Ishikawa (cell line): Measurements from ENCODE around the gene CERCAM.

Experiments
- CEBPB ChIP-seq: IDR thresholded peaks from 2 replicates; pipeline ENCODE4 v1.6.1; 2012
- CREB1 ChIP-seq: IDR thresholded peaks from 2 replicates; pipeline ENCODE4 v1.6.1; 2012; ENCODE audit warnings: low read depth
- EGR1 ChIP-seq: IDR thresholded peaks from 2 replicates; pipeline ENCODE4 v1.6.1; 2012
- EP300 ChIP-seq: IDR thresholded peaks from 2 replicates; pipeline ENCODE4 v1.6.1; 2012; ENCODE audit warnings: borderline replicate concordance
- FOXM1 ChIP-seq: IDR thresholded peaks from 2 replicates; pipeline ENCODE4 v1.6.1; 2012; ENCODE audit warnings: low read depth, borderline replicate concordance
- MAX ChIP-seq: IDR thresholded peaks from 2 replicates; pipeline ENCODE4 v1.6.1; 2012
- NFIC ChIP-seq: IDR thresholded peaks from 2 replicates; pipeline ENCODE4 v1.6.1; 2012
- RAD21 ChIP-seq: IDR thresholded peaks from 2 replicates; pipeline ENCODE4 v1.6.1; 2012; ENCODE audit warnings: low read depth
- REST ChIP-seq: IDR thresholded peaks from 2 replicates; pipeline ENCODE4 v1.6.1; 2012; ENCODE audit warnings: low read depth, mild to moderate bottlenecking
- TAF1 ChIP-seq: IDR thresholded peaks from 2 replicates; pipeline ENCODE4 v1.6.1; 2012; ENCODE audit warnings: low read depth, mild to moderate bottlenecking
- TCF12 ChIP-seq: IDR thresholded peaks from 2 replicates; pipeline ENCODE4 v1.6.1; 2012; ENCODE audit warnings: low read depth
- TEAD4 ChIP-seq: IDR thresholded peaks from 2 replicates; pipeline ENCODE4 v1.6.1; 2012
- USF1 ChIP-seq: IDR thresholded peaks from 2 replicates; pipeline ENCODE4 v1.6.1; 2012
- YY1 ChIP-seq: IDR thresholded peaks from 2 replicates; pipeline ENCODE4 v1.6.1; 2012; ENCODE audit warnings: low read depth
- ZBTB7A ChIP-seq: IDR thresholded peaks from 2 replicates; pipeline ENCODE4 v1.6.1; 2012; ENCODE audit warnings: low read depth

Gene CERCAM

GRCh38 chr9:128420060-128420650, 502 bp upstream of the CERCAM start:
- peak; percentile 57 for TF ChIP-seq MAX
- no peak for TF ChIP-seq CREB1
- TF ChIP-seq NFIC, result no peak; the same call in 1 of the 2 replicates
- no peak for TF ChIP-seq USF1
- TF ChIP-seq FOXM1, result no peak
- TF ChIP-seq YY1, result no peak; the same call in 1 of the 2 replicates
- no peak for TF ChIP-seq EP300
- peak; percentile 95 for TF ChIP-seq ZBTB7A
- TF ChIP-seq TEAD4, result 0 out of 2 replicates have a peak, but pooled peaks have one; percentile 8
- TF ChIP-seq TCF12, result no peak
- peak; percentile 16; the same call in 1 of the 2 replicates for TF ChIP-seq RAD21
- TF ChIP-seq EGR1, result peak; percentile 57
- TF ChIP-seq CEBPB, result no peak; the same call in 1 of the 2 replicates
- TF ChIP-seq REST, result no peak
- TF ChIP-seq TAF1, result no peak; the same call in none of the 2 replicates

- TF ChIP-seq CREB1 (no peak), FOXM1 (no peak), TAF1 (no peak), TEAD4 (no peak), USF1 (no peak), MAX (no peak), YY1 (no peak), EP300 (no peak), NFIC (no peak), ZBTB7A (no peak), TCF12 (no peak), EGR1 (no peak), CEBPB (no peak), REST (no peak), RAD21 (no peak)
Measured at GRCh38 chr9:128421482-128421996, 882 bp downstream of the CERCAM start.

GRCh38 chr9:128422783-128423150, 2.1 kb downstream of the CERCAM start:
- TF ChIP-seq MAX (no peak), CREB1 (no peak), FOXM1 (no peak), USF1 (no peak), YY1 (no peak), RAD21 (no peak), EGR1 (no peak), REST (no peak), TEAD4 (no peak)

- peak; percentile 40; the same call in 1 of the 2 replicates for TF ChIP-seq TEAD4
Measured at GRCh38 chr9:128423356-128423755, 2.7 kb downstream of the CERCAM start.
